Neutrophil (primary cell): Measurements from ENCODE around the gene EEF2K.

Experiments used
- H3K27ac ChIP-seq: fragments of 200-600 bp; sonication (generic); 2 replicates; pipeline ENCODE4 v1.5.1; 2016; ENCODE audit warnings: mild to moderate bottlenecking, moderate library complexity
- H3K27me3 ChIP-seq: fragments of 200-600 bp; sonication (generic); 2 replicates; pipeline ENCODE4 v1.6.0; 2016; ENCODE audit warnings: mild to moderate bottlenecking
- H3K36me3 ChIP-seq: fragments of 200-600 bp; sonication (generic); 2 replicates; pipeline ENCODE4 v1.5.1; 2017
- H3K4me1 ChIP-seq, 2 experiments: fragments of 200-600 bp in 1 of 2; sonication (generic) in 1 of 2; 1 replicate in 1 of 2; 2 replicates in 1 of 2; pipeline versions ENCODE4 v1.5.1 to v1.6.1; 2013 to 2016; ENCODE audit warnings: low read depth in 1 of 2, low read length in 1 of 2, mild to moderate bottlenecking in 1 of 2, moderate library complexity in 1 of 2; ENCODE audit not compliant: control insufficient read depth in 1 of 2, insufficient read depth in 1 of 2
- H3K4me3 ChIP-seq, 2 experiments: fragments of 200-600 bp in 1 of 2; sonication (generic) in 1 of 2; 1 replicate in 1 of 2; 2 replicates in 1 of 2; pipeline ENCODE4 v1.5.1; 2013 to 2016; ENCODE audit warnings: low read depth in 1 of 2, low read length in 1 of 2, mild to moderate bottlenecking in 1 of 2, moderate library complexity in 1 of 2
- H3K9me3 ChIP-seq: fragments of 200-600 bp; sonication (generic); 2 replicates; pipeline ENCODE4 v1.5.1; 2016
- CTCF ChIP-seq: fragments of 200-600 bp; sonication (generic); IDR thresholded peaks from 2 replicates; pipeline ENCODE4 v1.5.1; 2016; ENCODE audit warnings: antibody characterized with exemption

Gene EEF2K

DNA sequence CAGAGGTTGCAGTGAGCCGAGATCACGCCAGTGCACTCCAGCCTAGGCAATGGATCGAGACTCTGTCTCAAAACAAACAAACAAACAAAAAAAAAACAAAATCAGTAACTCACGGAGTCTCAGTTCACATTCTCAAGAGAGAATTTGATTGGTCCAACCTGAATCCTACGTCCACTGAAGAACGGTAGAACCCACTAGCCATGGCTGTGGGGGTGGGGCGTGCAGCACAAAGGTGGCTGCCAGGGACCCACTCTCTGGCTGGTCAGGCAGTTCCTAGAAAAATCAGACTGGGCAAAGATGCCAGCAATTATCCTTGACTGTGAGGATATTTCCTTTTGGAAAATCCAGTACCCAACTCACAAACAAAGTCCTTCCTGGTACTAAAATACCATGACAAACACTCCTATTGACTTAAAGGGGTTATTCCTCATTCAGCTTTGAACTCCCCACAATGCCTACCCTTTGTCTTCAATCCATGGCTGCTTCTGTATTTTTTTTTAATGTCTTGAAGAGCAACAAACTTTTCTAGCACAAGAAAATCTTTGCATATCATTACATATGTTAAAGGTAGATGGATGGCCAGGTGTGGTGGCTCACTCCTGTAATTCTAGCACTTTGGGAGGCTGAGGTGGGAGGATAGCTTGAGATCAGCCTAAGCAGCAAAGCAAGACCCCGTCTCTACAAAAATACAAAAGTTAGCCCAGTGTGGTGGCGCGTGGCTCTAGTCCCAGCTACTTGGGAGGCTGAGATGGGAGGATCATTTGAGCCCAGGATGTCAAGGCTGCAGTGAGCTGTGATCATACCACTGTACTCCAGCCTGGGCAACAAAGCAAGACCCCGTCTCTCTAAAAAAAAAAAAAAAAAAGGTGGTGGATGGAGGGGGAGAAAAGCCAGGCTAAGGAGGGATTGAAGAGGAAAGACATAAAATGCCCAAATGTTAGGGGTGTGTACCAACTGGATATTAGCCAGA lies 87.3 kb downstream of the EEF2K start:
- no peaks in the 10 kb centered on the region for H3K36me3 ChIP-seq
- no peak overlapping the region for H3K4me3 ChIP-seq
- no peak for TF ChIP-seq CTCF
- H3K4me1 ChIP-seq = peaks cover 18 to 20% of the 10 kb centered on the region in 2 experiments
- no peaks in the 10 kb centered on the region for H3K27me3 ChIP-seq
- H3K27ac ChIP-seq = no peak overlapping the region
- H3K9me3 ChIP-seq = no peaks in the 10 kb centered on the region

DNA sequence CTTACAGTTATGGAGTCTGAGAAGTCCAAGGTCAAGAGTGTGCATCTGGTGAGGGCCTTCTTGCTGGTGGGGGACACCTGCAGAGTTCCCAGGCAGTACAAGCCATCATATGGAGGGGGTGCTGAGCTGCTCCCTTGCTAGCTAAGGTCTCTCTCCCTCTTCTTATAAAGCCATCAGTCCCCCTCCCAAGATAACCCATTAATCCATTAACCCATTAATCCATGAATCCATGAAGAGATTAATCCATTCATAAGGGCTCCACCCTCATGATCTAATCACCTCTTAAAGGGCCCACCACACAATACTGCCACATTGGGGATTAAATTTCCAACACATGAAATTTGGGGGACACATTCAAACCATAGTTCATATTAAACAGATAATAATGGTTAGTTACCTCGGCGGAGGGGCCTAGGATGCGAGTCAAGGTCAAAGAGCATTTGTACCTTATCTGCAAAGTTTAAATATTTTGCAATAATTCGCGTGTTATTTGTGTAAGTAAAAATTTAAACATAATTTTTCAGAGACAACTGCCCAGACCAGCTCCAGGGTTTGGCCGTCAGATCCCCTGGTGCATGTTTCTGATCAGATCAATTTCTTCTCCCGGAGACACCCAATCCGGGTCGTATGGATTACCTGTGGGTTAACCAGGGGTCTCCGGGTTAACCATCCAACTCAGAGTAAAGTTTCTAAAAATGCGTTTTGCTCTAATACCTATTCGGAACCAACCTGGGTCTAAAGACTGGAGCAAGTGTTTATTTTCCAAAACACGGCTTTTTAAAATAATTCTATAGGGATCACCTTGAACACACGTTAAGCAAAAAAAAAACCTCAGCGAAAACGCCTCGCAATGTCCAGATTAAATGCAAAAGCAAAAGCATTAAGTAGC lies 90.4 kb downstream of the EEF2K start:
- peak overlapping the region; percentile 74 to 89 for H3K4me3 ChIP-seq
- H3K27ac ChIP-seq = peak overlapping the region; percentile 77
- H3K4me1 ChIP-seq = peaks cover 20 to 23% of the 10 kb centered on the region in 2 experiments
- H3K36me3 ChIP-seq = no peaks in the 10 kb centered on the region
- no peaks in the 10 kb centered on the region for H3K27me3 ChIP-seq
- H3K9me3 ChIP-seq = no peaks in the 10 kb centered on the region
- TF ChIP-seq CTCF = no peak

DNA sequence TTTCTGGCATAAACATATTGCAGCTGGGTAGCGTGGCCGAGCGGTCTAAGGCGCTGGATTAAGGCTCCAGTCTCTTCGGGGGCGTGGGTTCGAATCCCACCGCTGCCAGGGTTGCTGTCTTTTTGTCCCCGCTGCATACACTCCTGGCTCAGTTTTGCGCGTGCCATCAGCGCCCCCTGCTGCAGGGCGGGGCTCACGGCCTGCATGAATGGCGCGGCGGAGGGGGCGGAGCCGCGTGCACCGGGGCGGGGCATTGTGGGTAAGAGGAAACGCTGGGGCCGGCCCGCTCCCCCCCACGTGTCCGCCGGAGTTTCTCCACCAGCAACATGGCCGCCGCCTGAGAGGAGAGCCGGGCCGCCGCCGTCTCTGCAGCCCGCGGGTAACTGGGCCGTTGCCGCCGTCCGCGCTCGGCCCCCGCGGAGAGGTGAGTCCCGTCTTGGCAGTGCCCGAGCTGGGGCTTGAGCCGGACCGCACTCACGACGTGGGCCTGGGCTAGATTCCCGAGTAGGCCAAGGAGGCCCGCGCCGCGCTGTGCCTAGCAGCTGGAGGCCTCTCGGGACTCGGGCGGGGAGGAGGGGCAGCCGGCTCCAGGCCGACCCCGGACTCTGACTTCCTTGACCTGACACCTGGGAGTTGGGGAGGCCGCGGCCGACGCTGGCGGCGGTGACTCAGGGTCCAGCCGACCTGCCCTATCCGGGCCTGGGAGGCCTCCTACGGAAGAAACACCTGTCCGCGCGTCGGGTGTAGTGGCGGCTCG lies 91.2 kb downstream of the EEF2K start, which contains the start of gene POLR3E:
Gene POLR3E, plus strand, starts transcription at position 296 of the 757 bp plus-strand sequence. CDS start 5,560 bp downstream, outside the sequence.
- peak within 1 kb of the TSS; percentile 77 for H3K27ac ChIP-seq
- no peaks in the 10 kb centered on the region for H3K27me3 ChIP-seq
- peak; percentile 100 for TF ChIP-seq CTCF
- peaks cover 20 to 23% of the 10 kb centered on the region in 2 experiments for H3K4me1 ChIP-seq
- no peaks in the 10 kb centered on the region for H3K36me3 ChIP-seq
- H3K9me3 ChIP-seq = no peaks in the 10 kb centered on the region
- peak within 1 kb of the TSS; percentile 74 to 89 for H3K4me3 ChIP-seq

- peak overlapping the region; percentile 77 for H3K27ac ChIP-seq
- no peak for TF ChIP-seq CTCF
- peaks cover 1% of the 10 kb centered on the region for H3K36me3 ChIP-seq
- no peaks in the 10 kb centered on the region for H3K9me3 ChIP-seq
- peak overlapping the region; percentile 74 to 89 for H3K4me3 ChIP-seq
- H3K27me3 ChIP-seq = no peaks in the 10 kb centered on the region
- peaks cover 20 to 23% of the 10 kb centered on the region in 2 experiments for H3K4me1 ChIP-seq
Measured at GRCh38 chr16:22297871-22298733, 92.0 kb downstream of the EEF2K start.
